HG03139 (cell line): ENCODE measurements around the gene CNTNAP1.

Experiments used
- ATAC-seq: cut with Tn5 transposase; IDR thresholded peaks from one replicate; pipeline ENCODE4 v1.9.1; 2021; ENCODE audit not compliant: unreplicated experiment

The CNTNAP1 gene

GRCh38 chr17:42683407-42684034 lies 1.2 kb downstream of the CNTNAP1 start:
- no peak for ATAC-seq

DNA sequence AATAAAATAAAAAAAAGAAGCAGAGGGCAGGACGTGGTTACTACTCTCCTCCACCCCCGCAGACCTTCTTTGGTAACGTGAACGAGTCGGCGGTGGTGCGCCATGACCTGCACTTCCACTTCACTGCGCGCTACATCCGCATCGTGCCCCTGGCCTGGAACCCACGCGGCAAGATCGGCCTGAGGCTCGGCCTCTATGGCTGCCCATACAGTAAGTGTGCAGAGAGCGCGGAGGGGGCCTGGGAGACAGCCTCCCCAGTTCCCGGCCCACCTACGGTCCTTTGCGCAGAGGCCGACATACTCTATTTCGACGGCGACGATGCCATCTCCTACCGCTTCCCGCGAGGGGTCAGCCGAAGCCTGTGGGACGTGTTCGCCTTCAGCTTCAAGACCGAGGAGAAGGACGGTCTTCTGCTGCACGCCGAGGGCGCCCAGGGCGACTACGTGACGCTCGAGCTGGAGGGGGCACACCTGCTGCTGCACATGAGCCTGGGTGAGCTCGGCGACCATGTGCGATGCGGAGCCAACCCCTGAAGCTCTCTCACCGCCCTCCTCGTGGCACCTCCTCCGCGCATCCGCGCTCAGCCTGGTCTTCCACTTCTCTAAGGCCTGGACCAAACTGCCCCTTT lies 2.7 kb downstream of the CNTNAP1 start:
- ATAC-seq: no peak

GRCh38 chr17:42685831-42686230 lies 3.5 kb downstream of the CNTNAP1 start:
- no peak for ATAC-seq

GRCh38 chr17:42686520-42687128 lies 4.3 kb downstream of the CNTNAP1 start:
- ATAC-seq: no peak

DNA sequence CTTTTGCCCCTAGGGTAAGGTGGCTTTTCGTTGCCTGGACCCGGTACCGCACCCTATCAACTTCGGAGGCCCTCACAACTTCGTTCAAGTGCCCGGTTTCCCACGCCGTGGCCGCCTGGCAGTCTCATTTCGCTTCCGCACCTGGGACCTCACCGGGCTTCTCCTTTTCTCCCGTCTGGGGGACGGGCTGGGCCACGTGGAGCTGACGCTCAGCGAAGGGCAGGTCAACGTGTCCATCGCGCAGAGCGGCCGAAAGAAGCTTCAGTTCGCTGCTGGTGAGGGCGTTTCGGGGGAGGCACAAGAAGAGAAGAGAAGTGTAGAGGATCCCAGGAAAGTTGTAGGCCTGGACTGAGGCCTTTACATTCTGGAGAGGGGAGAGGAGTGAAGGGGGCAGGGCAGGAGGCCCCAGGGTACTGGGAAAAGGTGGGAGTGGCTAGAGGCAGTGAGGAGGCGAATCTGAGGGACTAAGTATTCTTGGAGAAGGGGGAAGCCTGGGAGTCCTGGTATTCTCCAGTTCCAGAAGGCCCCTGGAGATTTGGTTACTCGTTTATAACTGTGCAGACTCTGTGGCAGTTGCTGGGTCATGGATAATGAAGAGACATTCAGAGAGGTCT lies 5.5 kb downstream of the CNTNAP1 start:
- no peak for ATAC-seq

- ATAC-seq: no peak
Observed at GRCh38 chr17:42690596-42690995, 8.3 kb downstream of the CNTNAP1 start.

GRCh38 chr17:42691021-42691545 lies 8.8 kb downstream of the CNTNAP1 start:
- ATAC-seq: no peak

GRCh38 chr17:42692489-42692888 lies 10.2 kb downstream of the CNTNAP1 start:
- no peak for ATAC-seq

- no peak for ATAC-seq
Observed at GRCh38 chr17:42694524-42694923, 12.2 kb downstream of the CNTNAP1 start.

GRCh38 chr17:42695500-42695899 lies 13.2 kb downstream of the CNTNAP1 start:
- no peak for ATAC-seq

DNA sequence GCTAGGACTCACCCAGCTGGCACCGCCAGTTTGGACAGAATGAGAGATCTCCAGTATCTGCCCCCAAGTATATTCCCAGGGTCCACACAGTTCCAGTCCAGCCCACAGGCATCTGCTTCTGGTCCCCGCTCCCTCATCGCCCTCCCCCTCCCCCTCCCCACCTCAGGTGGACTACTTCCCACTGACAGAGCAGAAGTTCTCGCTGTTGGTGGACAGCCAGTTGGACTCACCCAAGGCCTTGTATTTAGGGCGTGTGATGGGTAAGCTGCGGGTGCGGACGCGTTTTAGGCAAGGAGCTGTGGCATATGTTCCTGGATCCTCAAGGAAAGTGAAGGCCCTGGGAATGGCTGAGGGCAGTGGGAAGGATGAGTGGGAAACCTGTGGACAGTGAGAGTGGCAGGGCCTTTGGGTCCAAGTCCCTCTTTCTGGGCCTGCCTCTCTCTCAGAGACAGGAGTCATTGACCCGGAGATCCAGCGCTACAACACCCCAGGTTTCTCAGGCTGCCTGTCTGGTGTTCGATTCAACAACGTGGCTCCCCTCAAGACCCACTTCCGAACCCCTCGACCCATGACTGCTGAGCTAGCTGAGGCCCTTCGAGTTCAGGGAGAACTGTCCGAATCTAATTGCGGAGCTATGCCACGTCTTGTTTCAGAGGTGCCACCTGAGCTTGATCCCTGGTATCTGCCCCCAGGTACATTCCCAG lies 14.9 kb downstream of the CNTNAP1 start:
- no peak for ATAC-seq

DNA sequence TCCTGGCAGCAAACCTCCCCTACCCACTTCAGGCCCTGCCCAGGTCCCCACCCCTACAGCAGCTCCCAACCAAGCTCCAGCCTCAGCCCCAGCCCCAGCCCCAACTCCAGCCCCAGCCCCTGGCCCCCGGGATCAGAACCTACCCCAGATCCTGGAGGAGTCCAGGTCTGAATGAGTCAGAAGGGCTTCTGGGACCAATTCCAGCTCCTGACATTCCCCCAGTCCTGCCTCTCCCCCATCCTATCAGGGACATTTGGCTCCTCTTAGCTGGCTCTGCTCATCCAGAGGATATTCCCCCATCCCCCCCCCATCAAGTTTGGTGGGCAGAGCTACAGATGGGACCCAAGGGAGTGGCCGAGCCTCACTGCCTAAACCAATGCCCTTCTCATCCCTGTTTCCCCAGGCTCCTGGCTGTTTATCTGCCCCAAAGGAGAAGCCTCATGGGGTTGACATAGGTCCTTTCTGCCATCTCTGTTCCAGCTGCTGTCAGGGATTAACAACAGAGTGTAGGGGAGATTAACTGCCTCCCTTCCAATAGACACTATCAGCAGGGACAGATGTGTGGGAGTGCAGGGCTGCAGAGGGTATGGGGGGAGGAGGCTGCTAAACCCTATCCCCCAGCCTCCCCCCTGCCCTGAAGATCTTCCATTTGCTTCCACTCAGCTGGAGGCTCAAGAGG lies 16.5 kb downstream of the CNTNAP1 start:
- ATAC-seq: no peak

GRCh38 chr17:42699415-42699740 lies 17.0 kb downstream of the CNTNAP1 start:
- no peak for ATAC-seq

DNA sequence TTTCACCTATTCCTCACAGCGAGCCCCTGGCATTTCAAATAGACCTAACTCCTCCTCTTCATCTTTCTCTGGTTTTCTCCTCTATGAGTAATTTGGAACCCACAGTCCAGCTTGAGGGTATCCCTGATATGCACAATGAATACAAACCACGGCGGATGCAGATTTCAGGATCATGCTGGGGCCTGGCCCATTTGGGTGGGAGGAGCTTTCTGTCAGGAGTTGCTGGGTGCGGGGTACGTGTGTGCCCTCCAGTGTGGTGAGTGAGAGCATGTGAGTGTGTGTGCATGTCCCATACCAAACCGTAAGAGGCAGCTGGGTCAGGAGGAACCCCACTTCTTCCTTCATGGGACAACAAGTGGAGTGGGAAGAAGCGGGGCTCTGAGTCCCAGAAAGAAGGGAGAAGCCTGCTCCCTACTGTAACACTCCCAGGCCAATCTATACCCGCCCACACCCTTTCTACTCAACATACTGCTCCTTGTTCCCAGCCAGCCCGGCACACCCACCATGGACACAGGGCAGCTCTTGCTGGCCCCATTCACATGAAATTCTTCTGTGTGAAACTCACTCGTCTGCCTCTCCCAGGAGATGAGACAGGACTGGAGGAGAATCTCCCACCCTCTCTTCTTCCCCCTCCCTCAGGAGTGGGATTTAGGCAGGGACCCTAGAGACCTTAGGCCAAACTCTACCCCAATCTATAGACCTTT lies 18.4 kb downstream of the CNTNAP1 start:
- ATAC-seq: no peak

DNA sequence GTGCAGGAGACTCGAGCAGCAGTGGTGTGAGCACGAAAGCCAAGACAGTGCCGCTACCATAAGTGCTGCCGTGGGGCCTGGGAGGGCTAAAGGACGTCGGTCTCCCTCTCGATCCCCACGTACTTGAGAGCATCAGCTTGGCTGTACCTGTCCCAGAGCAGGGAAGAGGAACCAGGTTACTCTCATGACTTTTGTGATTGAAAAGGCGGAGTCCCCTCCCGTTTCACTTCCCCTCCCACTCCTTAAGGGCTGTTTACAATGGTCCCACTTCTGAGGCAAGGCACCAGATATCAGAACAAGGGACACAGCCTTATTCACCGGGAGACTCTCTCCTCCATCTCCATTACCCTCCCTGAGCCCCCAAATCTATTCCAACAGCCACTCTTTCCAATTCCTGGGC lies 20.1 kb downstream of the CNTNAP1 start:
- no peak for ATAC-seq

DNA sequence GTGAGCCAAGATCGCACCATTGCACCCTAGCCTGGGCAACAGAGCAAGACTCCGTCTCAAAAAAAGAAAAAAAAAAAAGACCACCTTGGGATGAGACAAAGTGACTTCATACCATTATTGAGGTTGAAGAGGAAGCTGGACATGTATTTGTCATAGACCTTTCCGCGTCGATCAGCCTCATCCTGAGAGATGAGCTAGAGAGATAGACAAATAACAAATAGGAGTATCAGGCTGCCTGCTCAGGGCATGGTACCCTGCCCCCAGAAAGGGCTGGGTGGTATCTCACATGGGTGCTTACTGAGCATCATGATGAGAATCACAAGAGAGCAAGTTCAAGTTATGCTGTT lies 22.1 kb downstream of the CNTNAP1 start:
- peak; percentile 22 for ATAC-seq

- peak; percentile 58 for ATAC-seq
Observed at GRCh38 chr17:42704837-42705494, 22.6 kb downstream of the CNTNAP1 start.

DNA sequence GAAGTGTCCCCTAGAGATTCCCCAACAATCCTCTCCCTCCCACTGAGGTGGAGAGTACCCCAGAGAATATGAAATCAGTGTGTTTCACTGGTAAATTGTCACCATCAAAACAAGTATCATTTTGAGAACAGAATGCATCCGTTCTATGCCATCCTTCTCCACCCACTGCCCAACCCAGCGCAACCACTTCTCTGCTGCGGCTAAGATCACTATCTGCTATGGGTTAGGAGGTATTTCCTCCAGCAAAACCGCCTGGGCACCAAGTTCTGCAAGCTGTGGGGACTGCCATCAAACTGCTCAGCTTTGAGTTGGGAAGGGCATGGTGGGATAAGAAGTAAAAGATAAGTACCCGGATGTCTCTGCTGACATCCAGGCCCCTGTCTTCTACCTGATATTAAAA lies 24.4 kb downstream of the CNTNAP1 start:
- no peak for ATAC-seq

- no peak for ATAC-seq
Observed at GRCh38 chr17:42708588-42708987, 26.3 kb downstream of the CNTNAP1 start.

- ATAC-seq: no peak
Observed at GRCh38 chr17:42709561-42709960, 27.2 kb downstream of the CNTNAP1 start.
